GM12891 (cell line): ENCODE measurements around the gene MBD2.

Experiments
- PAX5 ChIP-seq: IDR thresholded peaks from 2 replicates; pipeline ENCODE4 v1.6.1; 2011; ENCODE audit warnings: low read length, moderate library complexity, mild to moderate bottlenecking; ENCODE audit not compliant: insufficient read depth, severe bottlenecking
- POLR2A ChIP-seq: IDR thresholded peaks from 2 replicates; pipeline ENCODE4 v1.6.1; 2011; ENCODE audit warnings: low read depth, low read length, control low read depth
- POLR2AphosphoS5 ChIP-seq: IDR thresholded peaks from 2 replicates; pipeline ENCODE4 v1.6.1; 2011; ENCODE audit warnings: low read depth, low read length, control low read depth
- POU2F2 ChIP-seq: IDR thresholded peaks from 2 replicates; pipeline ENCODE4 v1.6.1; 2011; ENCODE audit warnings: low read depth, mild to moderate bottlenecking, control low read depth, low read length, moderate library complexity
- SPI1 ChIP-seq: IDR thresholded peaks from 2 replicates; pipeline ENCODE4 v1.6.1; 2011; ENCODE audit warnings: low read depth, low read length, control low read depth
- TAF1 ChIP-seq: IDR thresholded peaks from 2 replicates; pipeline ENCODE4 v1.6.1; 2011; ENCODE audit warnings: low read depth, low read length, control low read depth

DNA sequence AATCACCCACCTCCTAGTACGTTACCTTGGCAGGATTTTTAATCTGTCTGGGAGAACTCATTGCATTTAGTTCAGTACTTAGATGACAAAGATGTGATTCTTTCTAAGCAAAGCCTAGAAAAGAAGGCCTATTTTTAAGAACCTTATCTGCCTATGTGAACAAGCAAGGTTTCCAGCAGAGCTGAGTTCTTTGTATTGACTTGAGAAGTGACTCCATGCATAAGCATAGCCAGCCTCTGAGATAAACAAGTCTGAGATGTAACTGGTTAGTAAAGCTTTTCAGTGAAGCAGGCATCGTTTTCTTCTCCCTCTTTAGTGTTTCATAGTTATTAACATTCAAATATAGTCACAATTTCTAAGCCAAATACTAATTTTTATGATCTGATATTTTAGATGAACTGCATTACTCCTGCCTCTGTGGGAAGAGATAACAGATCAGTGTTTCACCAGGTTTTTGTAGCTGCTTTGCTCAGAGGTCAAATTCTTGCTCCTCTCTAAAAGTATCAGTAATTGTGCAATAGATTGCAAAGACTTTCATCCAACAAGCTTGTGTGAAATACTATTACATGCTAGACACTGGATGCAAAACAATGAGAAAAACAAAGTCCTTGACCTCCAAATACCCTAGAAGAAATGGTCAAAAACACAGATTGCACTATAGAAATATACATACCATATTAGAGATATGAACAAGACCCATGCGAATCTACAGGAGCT is 107.8 kb downstream of the MBD2 start:
- TF ChIP-seq TAF1, result no peak
- no peak for TF ChIP-seq POLR2A
- no peak for TF ChIP-seq POU2F2
- TF ChIP-seq POLR2AphosphoS5, result no peak
- no peak for TF ChIP-seq SPI1
- no peak for TF ChIP-seq PAX5
